GM21447 (cell line): ENCODE data around the gene LOXL4.

Experiments
- ATAC-seq: cut with Tn5 transposase; IDR thresholded peaks from one replicate; pipeline ENCODE4 v1.9.1; 2021; ENCODE audit not compliant: unreplicated experiment

LOXL4 gene

DNA sequence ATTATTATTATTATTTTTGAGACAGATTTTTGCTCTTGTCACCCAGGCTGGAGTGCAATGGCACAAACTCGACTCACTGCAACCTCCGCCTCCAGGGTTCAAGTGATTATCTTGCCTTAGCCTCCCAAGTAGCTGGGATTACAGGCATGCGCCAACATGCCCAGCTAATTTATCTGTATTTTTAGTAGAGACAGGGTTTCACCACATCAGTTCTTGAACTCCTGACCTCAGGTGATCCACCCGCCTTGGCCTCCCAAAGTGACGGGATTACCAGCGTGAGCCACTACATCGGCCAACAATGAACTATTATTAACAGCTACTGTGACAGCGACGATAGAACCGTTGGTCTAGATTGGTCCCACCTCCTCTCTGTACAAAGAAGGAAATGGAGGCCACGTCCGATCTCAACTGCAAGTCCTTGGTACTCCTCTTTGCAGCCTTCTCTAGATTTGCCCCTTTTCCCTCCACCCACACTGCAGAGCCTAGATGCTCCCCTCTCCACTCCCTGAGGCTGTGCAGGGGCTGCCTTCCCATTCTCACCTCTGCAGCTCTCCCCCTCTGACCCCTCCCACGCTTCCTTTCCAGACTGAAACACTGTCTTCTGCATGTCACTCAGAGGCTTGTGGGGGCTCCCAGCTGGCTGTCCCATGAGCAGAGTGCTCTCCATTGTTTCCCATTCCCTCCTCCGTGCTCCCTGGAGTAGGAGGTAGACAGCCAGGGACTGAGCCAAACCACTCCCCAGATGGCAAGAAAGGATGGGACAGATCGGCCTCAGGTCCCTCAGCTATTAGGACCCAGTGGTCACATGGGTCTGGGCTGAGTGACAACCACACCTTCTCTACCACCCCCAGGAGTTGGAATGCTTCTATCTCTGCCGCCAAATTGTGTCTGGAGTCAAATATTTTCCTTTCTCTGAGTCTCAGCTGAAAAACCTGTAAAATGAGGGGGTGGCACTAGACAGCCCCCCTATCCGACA is 2.3 kb downstream of the LOXL4 start:
- no peak for ATAC-seq

DNA sequence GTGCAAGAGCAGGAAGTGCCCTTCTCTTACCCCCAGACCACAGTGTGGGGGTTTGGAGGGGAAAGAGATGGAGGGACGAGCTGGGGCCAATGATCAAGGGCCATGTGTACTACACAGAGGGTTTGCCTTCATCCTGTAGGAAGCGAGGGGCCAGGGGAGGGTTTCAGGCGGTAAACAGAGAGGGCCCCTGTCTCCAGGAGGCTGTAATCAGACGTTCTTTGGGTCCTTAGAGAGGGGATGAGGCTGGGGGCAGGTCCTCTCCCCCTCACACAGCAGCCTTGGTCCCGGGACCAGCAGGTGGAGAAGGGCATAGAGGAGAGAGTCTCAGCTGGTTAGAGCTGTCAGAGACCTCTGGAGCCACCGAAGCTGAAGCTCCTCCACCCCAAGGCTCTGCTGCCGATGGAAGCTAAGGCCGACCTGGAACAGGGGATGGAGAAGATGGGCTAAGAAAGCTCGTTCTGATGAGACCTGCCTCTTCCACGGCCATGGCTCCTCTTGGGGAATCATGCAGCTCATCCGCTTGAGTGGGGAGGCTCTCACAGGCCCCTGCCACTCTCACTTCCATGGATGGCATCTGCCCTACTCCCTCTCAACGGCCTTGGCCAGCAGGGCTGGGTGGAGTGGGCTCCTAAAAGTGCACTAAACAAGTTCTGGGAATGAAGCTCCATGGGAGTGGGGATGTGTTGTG is 3.5 kb downstream of the LOXL4 start:
- ATAC-seq: no peak

DNA sequence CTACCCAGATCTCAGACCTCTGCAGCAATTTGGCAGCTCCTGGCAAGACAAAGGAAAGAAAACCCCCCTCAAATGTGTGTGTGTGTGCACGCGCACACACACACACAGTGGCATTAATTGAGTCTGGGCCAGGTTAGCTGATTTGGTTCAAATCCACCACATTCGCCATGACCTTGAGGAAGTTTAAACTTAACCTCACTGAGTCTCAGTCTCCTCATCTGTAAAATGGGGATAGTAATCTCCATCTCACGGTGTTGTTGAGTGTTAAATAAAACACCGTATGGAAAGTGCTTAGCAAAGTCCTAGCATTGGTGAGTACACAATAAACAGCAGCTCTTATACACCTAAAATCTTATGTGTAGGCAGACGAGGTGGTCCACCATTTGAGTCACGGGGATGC is 4.9 kb downstream of the LOXL4 start:
- ATAC-seq: no peak

DNA sequence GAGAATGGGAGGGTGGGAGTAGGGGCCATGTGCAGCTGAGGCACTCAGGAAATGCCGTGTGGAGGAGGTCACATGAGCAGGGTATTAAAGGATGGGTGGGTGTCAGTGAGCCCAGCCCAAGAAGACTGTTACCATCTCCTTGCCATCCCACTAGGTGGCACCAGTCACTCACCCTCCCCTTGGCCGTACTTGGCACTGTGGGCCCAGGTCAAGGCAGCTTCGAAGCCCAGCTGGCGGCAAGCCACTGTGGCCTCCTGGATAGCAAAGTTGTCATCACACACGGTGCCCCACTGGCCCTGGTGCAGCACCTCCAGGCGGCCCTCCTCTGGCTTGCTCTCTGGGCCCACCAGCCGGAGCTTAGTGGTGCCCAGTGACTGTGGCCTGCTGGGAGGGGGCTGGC is 5.4 kb downstream of the LOXL4 start:
- no peak for ATAC-seq

DNA sequence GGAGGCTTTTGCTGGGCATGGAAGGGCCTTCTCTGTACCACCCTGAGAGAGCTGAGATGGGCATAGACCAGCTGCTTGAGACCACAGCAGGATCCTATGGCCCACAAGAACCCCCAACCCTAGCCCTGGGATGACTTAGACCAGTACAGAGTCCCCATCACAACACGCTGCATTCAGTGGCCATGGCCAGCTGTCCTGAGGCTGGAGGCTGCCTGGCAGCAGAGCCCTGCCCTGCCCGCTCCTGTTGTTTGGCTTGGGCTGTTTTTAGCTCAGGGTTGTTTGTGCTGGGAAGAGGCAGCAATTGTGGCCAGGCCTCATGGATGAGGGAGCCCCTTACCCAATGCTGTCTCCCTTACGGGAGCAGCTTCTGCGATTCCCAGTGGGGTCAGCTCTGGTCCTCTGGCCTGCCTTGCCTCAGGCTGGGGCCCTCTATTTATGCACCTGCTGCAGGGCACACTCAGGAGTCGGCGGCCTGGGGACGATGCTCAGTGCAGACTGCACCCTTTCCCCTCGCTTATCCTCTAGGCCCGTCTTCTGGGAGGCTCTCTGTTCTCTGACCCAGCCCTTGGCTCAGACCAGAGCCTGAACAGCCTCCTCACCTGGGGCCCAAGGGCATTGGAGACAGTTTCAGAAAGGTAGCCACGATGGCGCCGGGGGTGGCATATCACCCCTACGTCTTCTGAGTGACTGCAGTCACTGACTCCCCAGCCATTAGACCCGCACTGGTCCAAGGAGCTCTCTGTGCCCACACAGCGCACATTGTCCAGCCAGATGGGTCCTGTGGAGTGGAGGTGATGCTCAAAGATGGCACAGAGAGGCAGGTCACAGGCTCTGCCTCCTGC is 6.3 kb downstream of the LOXL4 start:
- no peak for ATAC-seq

DNA sequence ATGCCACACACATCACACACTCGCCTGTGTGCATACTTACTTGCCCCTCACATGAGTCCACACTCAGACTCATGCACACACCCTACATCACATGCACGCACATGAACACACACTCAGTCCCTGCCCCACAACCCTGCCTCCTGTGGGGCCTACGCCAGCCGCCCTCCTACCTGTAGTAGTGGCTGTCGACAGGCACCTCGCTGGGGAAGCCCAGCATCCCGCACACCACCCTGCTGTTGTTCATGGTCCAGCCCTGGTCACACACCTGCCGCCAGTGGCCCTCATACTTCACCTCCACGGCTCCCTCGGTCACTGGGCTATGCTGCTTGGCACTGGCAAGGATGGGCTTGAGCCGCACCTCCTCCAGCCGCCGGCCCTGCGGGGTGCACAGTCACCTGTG is 7.2 kb downstream of the LOXL4 start:
- ATAC-seq: no peak

DNA sequence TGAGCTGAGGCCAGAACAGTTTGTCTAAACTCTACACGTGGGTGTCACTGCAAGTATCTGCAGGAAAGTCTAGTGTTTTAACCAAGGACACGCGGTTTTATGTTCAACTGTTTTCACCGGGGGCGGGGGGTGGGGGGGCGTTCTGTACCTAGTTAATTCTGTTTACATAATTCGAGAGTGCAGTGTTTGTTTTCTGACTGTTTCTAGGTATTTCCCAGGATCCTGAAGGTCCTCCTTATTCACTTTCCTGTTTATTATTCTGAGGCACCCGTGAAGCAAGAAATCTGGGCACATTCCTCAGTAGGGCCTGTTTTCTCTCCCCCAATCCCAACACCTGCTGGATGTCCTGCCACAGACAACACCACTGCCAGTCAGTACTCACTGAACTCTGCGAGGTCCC is 7.6 kb downstream of the LOXL4 start:
- no peak for ATAC-seq

DNA sequence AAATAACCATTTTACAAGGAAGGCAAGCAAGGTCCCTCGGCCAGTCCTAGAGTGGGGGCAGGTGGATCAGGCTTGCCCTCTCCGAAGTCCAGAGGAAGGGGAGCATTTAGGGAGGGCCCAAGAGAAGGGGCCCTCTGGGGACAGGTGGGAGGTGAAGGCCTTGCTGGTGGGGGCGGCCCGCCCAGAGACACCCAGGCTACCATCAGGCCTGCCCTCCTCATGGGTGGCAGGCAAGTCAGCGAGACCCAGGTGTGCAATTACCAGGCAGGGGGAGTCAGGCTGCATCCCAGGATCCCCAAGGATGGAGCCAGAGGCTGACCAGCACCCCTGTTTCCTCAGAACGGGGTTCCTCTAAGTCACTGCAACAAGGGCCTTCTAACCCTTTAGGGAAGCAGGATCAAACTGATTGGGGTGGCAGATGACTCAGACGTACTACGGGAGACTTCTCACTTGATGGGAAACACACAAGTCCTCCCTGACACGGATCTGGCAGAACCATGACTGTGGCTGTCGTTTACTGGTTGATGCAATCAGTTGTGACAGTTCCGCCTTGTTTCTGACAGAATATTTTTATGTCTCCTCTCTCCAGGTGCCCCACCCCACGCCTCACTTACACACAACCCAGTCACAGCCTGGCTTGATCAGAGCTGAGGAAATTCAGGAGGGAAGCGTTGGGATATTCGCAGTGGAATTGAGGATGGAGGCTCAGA is 8.2 kb downstream of the LOXL4 start:
- no peak for ATAC-seq

DNA sequence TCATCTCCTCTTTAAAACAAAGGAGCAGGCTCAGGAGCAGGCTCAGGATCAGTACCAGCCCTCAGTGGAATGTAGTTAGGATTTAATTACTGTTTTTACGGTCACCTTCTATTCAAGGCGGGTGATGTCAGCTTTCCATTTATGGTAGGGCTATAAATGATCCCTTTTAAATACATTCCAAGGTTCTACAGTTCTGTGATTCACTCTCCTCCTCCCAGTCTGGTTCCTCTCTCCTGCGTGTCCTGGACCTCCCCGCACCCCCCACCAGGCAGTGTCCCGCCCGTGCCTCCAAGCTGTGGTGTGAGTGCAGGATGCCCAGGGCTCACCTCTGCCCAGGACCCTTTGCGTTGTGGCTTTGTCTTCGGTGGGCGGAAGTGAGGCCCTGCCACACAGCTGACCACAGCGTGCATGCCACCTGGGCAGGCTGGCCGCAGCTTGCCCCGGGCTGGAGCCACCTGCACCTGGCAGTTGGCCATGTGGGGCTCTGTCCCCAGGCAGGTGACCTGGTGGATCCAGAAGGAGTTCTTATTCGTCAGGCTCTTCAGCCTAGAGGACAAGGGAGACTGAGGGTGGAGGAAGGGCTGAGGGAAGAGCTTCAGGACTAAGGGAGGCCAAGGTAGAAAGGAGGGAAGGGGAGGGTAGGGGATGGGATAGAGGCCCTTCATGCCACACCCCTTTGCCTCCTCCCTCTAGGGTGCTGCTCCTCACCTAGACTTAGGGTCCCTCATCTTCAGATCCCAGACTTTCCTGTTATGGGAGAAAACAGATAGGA is 9.1 kb downstream of the LOXL4 start:
- ATAC-seq: no peak

DNA sequence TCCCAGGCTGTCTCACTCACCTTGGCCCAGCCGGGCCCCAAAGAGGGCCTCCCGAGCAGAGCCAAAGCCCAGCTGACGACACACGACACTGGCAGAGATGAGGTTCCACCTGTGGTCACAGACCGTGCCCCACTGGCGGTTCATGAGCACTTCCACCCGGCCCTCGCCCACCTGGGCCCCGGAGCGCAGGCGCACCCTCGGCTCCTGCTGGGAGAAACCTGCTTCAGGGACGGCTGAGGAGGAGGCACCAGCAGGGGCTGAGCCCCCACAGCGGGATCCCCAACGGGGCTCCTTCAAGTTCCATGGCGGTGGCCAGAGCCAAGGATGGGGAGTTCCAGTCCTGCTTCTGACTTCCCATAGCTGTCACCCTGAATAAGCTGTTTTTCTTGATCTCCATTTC is 10.0 kb downstream of the LOXL4 start:
- no peak for ATAC-seq

DNA sequence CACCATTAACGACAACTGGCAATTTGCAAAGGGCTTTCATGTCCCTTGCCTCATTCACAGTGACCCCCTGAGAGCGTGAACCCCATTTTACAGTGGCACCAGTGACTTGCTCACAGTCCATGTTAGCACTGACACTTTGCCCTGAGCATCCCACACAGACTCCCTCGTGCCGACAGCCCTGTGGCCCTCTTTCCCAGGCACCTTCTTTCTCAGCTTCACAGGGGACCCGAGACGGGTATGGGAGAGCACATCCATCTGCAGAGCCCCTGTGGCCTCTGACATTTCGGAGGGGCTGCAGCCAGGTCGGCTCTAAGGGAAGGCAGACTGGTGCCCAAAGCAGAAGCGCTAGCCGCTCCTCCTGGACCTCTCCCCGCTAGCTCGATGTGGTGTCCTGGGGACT is 10.8 kb downstream of the LOXL4 start:
- no peak for ATAC-seq

DNA sequence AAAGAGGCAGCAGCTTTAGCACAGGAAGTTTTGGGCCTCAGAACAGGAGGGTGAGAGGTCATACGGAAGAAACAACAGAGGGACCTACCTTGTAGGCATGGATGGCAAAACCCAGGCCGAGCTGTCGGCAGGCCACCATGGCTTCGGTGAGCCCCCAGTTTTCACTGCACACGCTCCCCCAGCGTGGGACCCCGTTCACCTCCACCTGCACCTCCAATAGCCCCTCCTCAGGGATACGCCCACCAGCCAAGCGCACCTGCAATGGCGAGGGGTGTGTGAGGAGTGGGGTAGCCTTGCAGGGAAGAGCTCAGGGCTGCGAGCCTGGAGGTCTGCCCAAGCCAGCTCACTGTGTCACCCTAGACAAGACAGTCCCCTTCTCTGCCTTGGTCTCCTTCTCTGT is 11.3 kb downstream of the LOXL4 start:
- no peak for ATAC-seq

DNA sequence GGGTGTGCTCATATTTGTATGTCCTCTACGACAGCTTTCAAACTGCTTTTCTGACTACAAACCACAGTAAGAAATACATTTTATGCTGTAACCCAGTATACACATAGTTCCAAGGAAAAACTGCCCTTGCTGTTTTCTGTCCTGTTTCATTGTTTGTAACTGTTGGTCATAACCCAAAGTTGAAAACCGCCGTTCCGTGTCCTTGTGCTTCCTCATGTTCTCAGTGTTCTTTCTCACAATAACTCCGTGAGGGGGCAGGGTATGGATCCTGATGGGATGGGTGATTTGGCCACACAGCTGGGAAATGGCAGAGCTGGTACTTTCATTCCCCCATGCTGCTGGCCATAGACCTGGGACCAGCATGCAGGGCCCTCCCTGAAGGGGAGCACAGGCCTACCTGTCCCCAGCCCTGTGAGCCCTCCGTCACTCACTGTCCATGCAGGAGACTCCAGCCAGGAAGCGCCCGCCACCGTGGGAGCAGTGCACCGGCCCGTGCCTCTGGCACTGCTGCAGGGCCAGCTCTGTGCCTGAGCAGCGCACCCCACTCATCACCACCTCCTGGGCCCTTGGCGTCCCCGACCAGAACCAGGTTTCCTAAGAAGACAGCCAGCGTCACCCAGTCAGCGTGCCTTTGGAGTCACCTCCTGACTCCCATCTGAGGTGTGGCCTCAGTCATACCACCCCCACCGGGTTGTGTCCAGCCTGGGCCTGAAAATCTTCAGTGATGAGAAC is 12.7 kb downstream of the LOXL4 start:
- ATAC-seq: no peak

DNA sequence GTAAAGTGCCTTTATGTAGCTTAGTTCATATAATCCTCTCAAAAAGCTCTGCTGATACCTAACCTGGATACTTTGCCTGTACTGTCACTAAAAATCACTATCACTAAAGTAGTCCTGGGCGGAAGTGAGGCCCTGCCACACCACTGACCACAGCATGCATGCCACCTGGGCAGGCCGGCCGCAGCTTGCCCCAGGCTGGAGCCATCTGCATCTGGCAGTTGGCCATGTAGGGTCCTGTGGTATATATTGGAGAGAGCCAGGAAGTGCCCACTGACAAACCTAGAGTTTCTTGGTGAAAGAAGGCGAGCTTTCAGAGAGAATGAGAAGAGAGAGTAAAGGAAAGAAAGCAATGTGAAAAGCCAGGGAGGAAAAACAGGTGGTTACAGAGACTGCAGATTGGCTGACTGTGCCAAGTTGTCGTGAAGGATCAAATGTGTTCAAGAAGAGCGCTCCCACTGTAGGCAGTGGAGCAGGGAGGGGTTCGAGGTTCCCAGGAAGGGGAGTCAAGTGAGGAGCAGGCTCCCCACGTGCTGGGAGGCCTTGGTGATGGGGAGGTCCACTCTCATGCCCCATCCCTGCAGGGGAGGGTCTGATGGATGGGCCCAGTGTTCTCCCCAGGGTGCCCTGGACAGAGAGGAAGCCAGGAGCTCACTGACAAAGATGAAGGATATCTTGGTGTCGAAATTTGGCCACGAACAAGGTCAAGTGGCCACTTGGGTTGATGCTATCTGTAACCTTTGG is 13.6 kb downstream of the LOXL4 start:
- no peak for ATAC-seq

DNA sequence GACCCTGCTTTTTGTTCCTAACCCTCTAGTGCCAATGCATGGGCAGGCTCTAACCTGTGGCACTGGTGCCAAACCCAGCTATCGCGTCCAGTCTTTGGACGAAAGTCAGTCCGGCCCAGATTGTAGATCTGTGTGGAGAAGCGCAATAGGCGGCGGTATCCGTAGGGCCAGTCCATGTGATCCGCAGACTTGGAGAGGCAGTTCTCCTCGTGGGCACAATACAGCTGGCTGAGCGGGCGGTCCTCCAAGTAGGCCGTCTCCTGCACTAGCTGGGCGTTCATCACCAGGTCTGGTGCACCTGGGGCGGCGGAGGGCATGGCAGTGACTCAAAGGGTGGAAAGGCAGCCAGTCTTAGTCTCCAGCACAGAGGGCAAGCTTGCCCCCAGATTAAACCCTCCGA is 14.5 kb downstream of the LOXL4 start:
- no peak for ATAC-seq

DNA sequence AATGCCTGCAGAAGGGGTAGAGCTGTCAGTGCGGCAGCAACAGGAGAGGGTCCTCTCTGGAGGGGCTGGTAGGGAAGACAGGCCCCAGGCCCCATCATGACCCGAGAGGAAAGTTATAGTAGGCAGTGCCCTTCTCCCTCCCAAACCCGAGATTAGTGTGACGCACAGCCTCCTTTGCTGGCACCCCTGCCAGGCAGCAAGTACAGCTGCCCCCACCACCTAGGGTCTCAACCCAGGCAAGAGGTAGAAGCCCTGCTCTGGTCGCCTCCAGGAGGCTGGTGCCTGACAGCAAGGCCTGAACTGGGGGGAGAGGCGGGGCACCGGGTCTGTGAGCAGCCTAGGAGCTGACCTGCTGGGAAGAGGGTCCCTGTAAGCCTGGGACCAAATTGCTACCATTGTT is 15.5 kb downstream of the LOXL4 start:
- no peak for ATAC-seq

DNA sequence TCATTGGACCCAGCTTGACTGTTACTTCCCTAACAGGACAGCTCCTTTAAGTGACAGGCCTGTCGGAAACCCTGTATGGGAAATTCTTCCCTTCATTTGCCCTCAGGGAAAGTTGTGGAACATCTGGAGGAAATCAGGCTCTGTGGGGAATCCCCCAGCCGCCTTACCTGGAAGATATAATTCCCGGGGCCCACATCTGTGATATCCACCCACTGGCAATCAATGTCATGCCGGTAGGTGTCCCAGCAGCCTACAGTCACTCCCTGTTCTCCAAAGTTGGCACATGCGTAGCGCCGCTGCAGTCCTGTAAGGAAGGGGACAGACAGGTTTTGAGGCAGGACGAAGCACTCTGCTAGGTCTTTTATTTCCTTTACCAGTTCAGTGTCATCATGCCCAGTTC is 16.6 kb downstream of the LOXL4 start:
- no peak for ATAC-seq

DNA sequence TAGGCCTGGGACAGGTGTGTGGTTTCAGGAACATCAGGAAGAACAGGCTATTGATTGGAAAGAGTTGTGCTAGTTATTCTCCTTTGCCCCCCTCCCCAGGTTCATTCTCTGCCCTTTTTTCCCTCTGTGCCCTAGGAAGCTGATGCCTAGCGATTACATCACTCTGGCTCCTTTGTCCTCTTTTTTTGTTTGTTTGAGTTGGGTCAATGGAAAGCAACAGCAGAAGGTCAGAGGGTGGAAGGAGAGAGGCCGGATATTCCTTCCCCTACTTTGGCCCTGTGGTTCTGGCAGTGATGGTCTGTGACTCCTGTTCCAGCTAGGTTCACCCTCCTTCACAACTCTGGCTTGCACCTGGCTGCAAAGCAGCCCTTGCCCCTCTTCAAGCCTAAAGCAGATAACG is 18.9 kb downstream of the LOXL4 start:
- no peak for ATAC-seq

DNA sequence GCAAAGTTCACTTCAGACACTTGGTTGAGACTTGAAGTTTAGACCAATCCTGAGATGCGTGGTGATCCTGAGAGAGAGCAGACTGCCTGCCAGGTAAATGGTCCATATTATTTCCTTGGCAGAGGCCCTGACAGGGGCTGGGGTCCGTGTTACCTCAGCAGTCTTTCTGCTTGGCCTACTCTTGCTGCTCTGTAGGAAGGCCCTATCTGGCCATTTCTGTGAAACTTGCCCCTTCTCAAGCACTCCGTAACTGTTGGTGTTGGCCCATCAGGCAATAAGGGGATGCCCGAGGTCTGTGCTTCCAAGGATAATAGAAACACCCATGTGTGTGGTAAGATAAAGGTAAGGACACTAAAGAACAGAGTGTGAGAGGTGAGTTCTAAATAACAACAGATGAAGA is 20.0 kb downstream of the LOXL4 start:
- ATAC-seq: no peak
